Right lobe of liver (tissue), 6 donors: Measurements from ENCODE around the gene ATP6V1D. TPM values are rescaled to one million over a fixed set of nuclear protein-coding genes. Genes with fewer than 3 reads are reported as not detected.

Experiments used
- ATAC-seq, 4 donors: fragments of 200-7000 bp; cut with Tn5 transposase; one replicate each; pipeline ENCODE4 v1.9.1; 2020; ENCODE audit warnings: mild to moderate bottlenecking in 4 of 4, moderate library complexity in 4 of 4
- DNase-seq, 3 donors: peaks; one replicate each; pipeline ENCODE4 v3.0.0-alpha.2; 2020
- H3K27ac ChIP-seq, 3 donors: fragments of 200-600 bp; one replicate each; pipeline ENCODE4 v1.8.0; 2022
- H3K27me3 ChIP-seq, 2 donors: fragments of 200-600 bp; one replicate each; pipeline ENCODE4 v1.8.0; 2022
- H3K36me3 ChIP-seq, 4 donors: fragments of 200-600 bp; sonication (generic) in 1 of 4; one replicate each; pipeline versions ENCODE4 v1.5.1 to v1.8.0; 2017 to 2022; ENCODE audit warnings: control low read depth in 1 of 4
- H3K4me1 ChIP-seq, 4 donors: fragments of 200-600 bp; sonication (generic) in 1 of 4; one replicate each; pipeline versions ENCODE4 v1.5.1 to v1.8.0; 2017 to 2022; ENCODE audit warnings: control low read depth in 1 of 4
- H3K4me3 ChIP-seq, 3 donors: fragments of 200-600 bp; one replicate each; pipeline ENCODE4 v1.8.0; 2022
- H3K9me3 ChIP-seq, 4 donors: fragments of 200-600 bp; sonication (generic) in 1 of 4; one replicate each; pipeline versions ENCODE4 v1.5.1 to v1.8.0; 2017 to 2022; ENCODE audit warnings: control low read depth in 1 of 4
- CTCF ChIP-seq, 4 donors: fragments of 200-600 bp in 3 of 4; fragments of 450-650 bp in 1 of 4; IDR thresholded peaks; one replicate each; pipeline versions ENCODE4 v1.5.1 to v1.8.0; 2016 to 2022; ENCODE audit warnings: antibody characterized with exemption in 4 of 4, mild to moderate bottlenecking in 2 of 4
- POLR2A ChIP-seq: fragments of 450-650 bp; IDR thresholded peaks from one replicate; pipeline ENCODE4 v1.6.1; 2017; ENCODE audit warnings: antibody characterized with exemption, mild to moderate bottlenecking
- WGBS: methylation state at CpG from one replicate; pipeline ENCODE4 v1.1.6; 2018; ENCODE audit warnings: low coverage, low lambda C conversion rate; ENCODE audit not compliant: insufficient coverage; ENCODE audit errors: missing lambda C conversion rate; 5-methylcytosine and 5-hydroxymethylcytosine counted together
- intact Hi-C, 2 donors: fragments of 100-400 bp; cut with DNase I; formaldehyde crosslinking; loops; one replicate each; pipeline versions ENCODE4 v1.11.2 to v1.14.1; 2022
- small RNA-seq, 2 experiments: library from RNA; depleted of rRNA; stranded (forward); fragments of <200 nt; gene quantifications; one replicate each; pipeline ENCODE3, GENCODE V24; 2016
- total RNA-seq, 6 experiments: library from RNA; depleted of rRNA in 2 of 6; stranded (reverse); fragments of >200 nt in 2 of 6; fragmentation: NEBNext Ultra II Directional in 3 of 6; extraction: Animal tissue kit (Norgen Biotek cat#: 25700) in 3 of 6; gene quantifications; one replicate each; pipeline versions ENCODE4 v1.1.0 to v1.2.4, GENCODE V29; 2016 to 2023
- donor health status: DM: no; HTN: yes; CAD: no.
- donor health status: DM: no; HTN: no; CAD: no.
- donor health status: DM: no; HTN: no; CAD: no.
- donor health status: DM: no; HTN: yes; CAD: no.
- donor health status: DM: no; HTN: yes; CAD: no.

ATP6V1D gene
- total RNA-seq, 6 experiments from 2014 or later: 20.4 to 37.4 (median 27.9) TPM

DNA sequence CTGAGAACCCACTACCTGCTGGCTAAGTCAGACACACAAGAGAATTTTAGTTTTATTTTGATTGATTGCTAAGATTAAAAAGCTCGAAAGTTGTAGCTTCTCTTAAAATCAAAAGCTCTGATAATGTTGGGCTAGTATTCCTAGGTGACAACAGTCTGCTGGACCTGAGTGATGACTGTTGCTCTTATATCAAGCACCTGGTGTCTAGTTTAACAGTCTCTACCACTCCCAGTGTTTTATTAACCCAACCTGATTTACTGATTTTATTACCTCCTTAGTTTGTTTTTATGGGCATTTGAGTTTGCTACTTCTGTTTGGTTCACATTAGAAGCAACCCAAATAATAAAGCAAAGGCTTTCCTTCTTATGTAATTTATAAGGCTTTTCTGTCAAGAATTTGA is 41.8 kb downstream of the ATP6V1D start:
- intact Hi-C loops: no loop called here
- no peak for ATAC-seq
- DNase-seq: no peak
- no peaks in the 10 kb centered on the region for H3K27me3 ChIP-seq
- 67% methylated on average over 1 of the region's 1 CpG for whole genome bisulfite sequencing
- no peak overlapping the region for H3K4me3 ChIP-seq
- H3K9me3 ChIP-seq: no peaks in the 10 kb centered on the region
- no peak overlapping the region for H3K27ac ChIP-seq
- no peaks in the 10 kb centered on the region for H3K4me1 ChIP-seq
- no peak for TF ChIP-seq CTCF (IDR thresholded peaks at IDR 0.05)
- no peak for TF ChIP-seq POLR2A
- peaks cover 0 to 24% (median 4%) of the 10 kb centered on the region in 4 donors for H3K36me3 ChIP-seq

GRCh38 chr14:67313153-67313552 is 46.5 kb downstream of the ATP6V1D start:
- H3K27me3 ChIP-seq: no peaks in the 10 kb centered on the region
- H3K4me3 ChIP-seq: no peak overlapping the region
- ATAC-seq (peak in 1 of 4 donors; percentile 46), DNase-seq (no peak)
- H3K36me3 ChIP-seq: peaks cover 0 to 9% (median 2%) of the 10 kb centered on the region in 4 donors
- no peaks in the 10 kb centered on the region for H3K9me3 ChIP-seq
- intact Hi-C loops: no loop called here
- WGBS: 22% methylated on average over 1 of the region's 1 CpG
- no peak overlapping the region for H3K27ac ChIP-seq
- H3K4me1 ChIP-seq: peaks cover 0 to 7% (median 0%) of the 10 kb centered on the region in 4 donors
- TF ChIP-seq POLR2A (no peak), CTCF (IDR thresholded peaks at IDR 0.05) (no peak)

- Histone ChIP-seq H3K27me3 (no peaks in the 10 kb centered on the region), H3K9me3 (no peaks in the 10 kb centered on the region), H3K4me1 (peaks cover 0 to 7% (median 0%) of the 10 kb centered on the region in 4 donors), H3K27ac (no peak overlapping the region), H3K4me3 (no peak overlapping the region), H3K36me3 (peaks cover 0 to 4% (median 2%) of the 10 kb centered on the region in 4 donors)
- ATAC-seq (peak in 1 of 4 donors; percentile 45), DNase-seq (no peak)
- intact Hi-C loops: no loop called here
- TF ChIP-seq CTCF (IDR thresholded peaks at IDR 0.05): no peak
- no peak for TF ChIP-seq POLR2A
- WGBS: 83% methylated on average over 2 of the region's 2 CpGs
Observed at GRCh38 chr14:67311868-67312267, 47.7 kb downstream of the ATP6V1D start.

Small RNA genes within 50 kb of the gene (small RNA-seq; reads per million reads assigned to genes)
- gene RF00019: 0 reads per million in 2 experiments

Other genes with a start within 250 kb of the ATP6V1D start
- gene GARIN2, start 170.4 kb downstream of the ATP6V1D start, total RNA-seq: under 1 TPM in 2 of 6 experiments, not detected in 4; 0.12 to 0.24 TPM
- 10 to 100 TPM in 5 of 6 experiments, 1 to 10 TPM in 1; 9.7 to 15.7 (median 14.7) TPM for gene PALS1, start 118.4 kb downstream of the ATP6V1D start, total RNA-seq
- 10 to 100 TPM; 32.8 to 57.8 (median 50.4) TPM for gene EIF2S1, start 524 bp upstream of the ATP6V1D start, total RNA-seq
- 10 to 100 TPM in 4 of 6 experiments, 1 to 10 TPM in 2; 8.3 to 16.2 (median 12.1) TPM for gene PLEK2, start 52.4 kb upstream of the ATP6V1D start, total RNA-seq
- 1 to 10 TPM in 3 of 6 experiments, under 1 TPM in 3; 0.06 to 1.8 (median 1.2) TPM for gene TMEM229B, start 128.9 kb upstream of the ATP6V1D start, total RNA-seq
- gene PLEKHH1, start 173.5 kb upstream of the ATP6V1D start, total RNA-seq: 1 to 10 TPM; 1.9 to 4.1 (median 3.0) TPM
- 10 to 100 TPM; 12.7 to 16.0 (median 13.8) TPM for gene PIGH, start 240.5 kb upstream of the ATP6V1D start, total RNA-seq